HCT116 (cell line): Measurements from ENCODE around the gene FSD1L.

Experiments used
- CEBPB ChIP-seq: IDR thresholded peaks from 2 replicates; pipeline ENCODE4 v1.6.1; 2012; ENCODE audit warnings: low read depth
- EGR1 ChIP-seq: IDR thresholded peaks from 2 replicates; pipeline ENCODE4 v1.6.1; 2012; ENCODE audit warnings: low read depth
- ELF1 ChIP-seq: IDR thresholded peaks from 2 replicates; pipeline ENCODE4 v1.6.1; 2012; ENCODE audit warnings: low read depth, borderline replicate concordance
- POLR2A ChIP-seq: IDR thresholded peaks from 2 replicates; pipeline ENCODE4 v1.7.0; 2011; ENCODE audit warnings: borderline replicate concordance; ENCODE audit not compliant: insufficient read depth, insufficient read length; ENCODE audit errors: extremely low read depth
- ZNF274 ChIP-seq: fragments of 200-500 bp; sonication (Bioruptor generic); IDR thresholded peaks from 2 replicates; pipeline ENCODE4 v1.6.1; 2014; ENCODE audit warnings: mild to moderate bottlenecking, low read depth, low read length, inconsistent platforms
- TF ChIP-seq, protein P1 (sequence below): IDR thresholded peaks from 2 replicates; pipeline ENCODE4 v1.6.1; 2012; ENCODE audit warnings: low read depth

DNA sequence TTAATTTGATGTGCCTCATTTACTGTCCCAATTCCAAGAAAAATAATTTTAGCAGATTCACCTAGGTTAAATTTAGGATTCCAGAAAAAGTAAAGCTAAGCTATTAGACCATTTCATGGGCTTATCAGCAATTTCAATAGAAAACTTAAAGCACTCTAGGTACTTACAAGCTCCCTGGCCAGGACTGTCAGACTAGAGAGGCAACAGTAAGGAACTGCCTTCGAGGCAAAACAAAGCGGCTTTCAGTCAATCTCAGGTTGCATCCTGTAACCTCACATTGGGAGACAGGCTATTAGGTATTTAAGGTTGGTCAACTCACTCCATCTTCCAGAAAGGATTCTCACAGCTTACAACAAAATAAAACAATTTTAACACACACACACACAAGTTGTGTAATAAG is 48.7 kb upstream of the FSD1L start:
- TF ChIP-seq, protein P1, sequence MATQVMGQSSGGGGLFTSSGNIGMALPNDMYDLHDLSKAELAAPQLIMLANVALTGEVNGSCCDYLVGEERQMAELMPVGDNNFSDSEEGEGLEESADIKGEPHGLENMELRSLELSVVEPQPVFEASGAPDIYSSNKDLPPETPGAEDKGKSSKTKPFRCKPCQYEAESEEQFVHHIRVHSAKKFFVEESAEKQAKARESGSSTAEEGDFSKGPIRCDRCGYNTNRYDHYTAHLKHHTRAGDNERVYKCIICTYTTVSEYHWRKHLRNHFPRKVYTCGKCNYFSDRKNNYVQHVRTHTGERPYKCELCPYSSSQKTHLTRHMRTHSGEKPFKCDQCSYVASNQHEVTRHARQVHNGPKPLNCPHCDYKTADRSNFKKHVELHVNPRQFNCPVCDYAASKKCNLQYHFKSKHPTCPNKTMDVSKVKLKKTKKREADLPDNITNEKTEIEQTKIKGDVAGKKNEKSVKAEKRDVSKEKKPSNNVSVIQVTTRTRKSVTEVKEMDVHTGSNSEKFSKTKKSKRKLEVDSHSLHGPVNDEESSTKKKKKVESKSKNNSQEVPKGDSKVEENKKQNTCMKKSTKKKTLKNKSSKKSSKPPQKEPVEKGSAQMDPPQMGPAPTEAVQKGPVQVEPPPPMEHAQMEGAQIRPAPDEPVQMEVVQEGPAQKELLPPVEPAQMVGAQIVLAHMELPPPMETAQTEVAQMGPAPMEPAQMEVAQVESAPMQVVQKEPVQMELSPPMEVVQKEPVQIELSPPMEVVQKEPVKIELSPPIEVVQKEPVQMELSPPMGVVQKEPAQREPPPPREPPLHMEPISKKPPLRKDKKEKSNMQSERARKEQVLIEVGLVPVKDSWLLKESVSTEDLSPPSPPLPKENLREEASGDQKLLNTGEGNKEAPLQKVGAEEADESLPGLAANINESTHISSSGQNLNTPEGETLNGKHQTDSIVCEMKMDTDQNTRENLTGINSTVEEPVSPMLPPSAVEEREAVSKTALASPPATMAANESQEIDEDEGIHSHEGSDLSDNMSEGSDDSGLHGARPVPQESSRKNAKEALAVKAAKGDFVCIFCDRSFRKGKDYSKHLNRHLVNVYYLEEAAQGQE, result no peak
- TF ChIP-seq CEBPB, result no peak
- no peak for TF ChIP-seq EGR1
- TF ChIP-seq ELF1, result no peak
- no peak for TF ChIP-seq POLR2A
- no peak for TF ChIP-seq ZNF274
